ENCODE results near the gene CCDC192.

CCDC192 gene

DNA sequence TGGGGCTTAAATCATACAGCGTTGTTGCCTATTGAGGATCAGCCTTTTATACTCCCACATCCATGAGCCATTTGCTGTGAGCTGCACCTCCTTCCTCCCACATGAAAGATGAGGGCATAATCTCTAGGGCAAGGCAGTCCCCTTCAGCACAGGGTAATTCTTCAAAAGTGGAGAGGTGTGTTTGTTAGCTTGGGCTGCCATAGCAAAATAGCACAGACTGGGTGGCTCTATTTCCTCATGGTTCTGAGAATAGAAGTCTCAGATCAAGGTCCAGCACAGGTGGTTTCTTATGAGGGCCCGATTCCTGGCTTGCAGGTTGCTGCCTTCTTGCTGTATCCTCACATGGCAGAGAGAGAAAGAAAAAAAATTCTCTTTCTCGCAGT is 258.6 kb downstream of the CCDC192 start:
- DNase-seq, result no peak

DNA sequence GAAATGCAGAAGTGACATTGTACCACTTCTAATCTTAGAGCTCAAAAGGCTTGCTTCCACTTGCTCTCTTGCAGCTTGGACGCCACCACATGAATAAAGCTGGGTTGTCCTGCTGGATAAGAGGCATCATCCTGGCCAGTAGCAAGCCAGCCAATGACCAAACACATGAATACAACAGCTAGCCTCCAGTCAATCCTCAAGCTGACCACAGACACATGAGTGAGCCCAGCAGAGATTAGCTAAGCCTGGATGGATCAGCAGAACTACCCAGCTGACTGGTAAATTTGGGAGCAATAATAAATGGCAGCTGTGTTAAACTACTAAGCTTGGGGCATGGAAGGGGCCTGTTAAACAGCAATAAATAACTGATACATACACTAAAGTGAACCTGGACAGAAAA is 259.3 kb downstream of the CCDC192 start:
- no peak for DNase-seq

DNA sequence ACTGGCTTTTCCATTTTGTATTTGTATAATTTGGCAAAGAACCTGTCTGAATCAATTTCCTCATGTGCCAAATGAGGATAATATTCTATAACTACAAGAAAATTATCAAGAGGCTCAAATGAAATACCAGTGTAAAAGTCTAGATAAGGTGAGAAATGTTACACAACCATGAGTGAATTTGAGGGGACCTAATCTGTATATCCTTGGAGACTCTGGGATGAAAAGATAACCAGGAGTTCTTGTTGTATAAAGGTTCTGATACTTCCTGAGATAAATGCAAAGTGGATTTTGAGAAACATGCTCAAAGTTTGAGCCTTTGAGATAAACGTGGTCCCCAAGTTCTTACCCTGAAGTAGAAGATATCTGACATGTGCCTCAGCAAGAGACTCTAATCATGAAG is 260.0 kb downstream of the CCDC192 start:
- DNase-seq, result no peak

DNA sequence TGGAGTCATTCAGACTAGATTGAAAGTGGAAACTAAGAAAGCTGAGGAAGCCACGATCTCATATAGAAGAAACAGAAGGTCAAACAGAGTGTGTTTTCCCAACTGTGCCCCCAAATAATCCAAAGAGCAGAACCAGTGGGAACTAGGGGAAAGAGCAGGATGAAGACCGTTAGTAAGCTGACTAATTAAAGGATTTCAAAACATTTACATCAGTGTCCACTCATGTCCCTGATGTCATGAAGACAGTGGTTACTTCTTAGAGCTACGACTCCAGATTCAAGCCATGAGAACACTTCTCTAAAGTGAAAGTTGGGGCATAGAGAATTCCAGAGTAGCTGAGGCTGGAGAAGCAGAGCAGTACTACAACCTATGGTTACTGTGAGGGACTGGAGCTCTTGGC is 260.7 kb downstream of the CCDC192 start:
- DNase-seq, result no peak

DNA sequence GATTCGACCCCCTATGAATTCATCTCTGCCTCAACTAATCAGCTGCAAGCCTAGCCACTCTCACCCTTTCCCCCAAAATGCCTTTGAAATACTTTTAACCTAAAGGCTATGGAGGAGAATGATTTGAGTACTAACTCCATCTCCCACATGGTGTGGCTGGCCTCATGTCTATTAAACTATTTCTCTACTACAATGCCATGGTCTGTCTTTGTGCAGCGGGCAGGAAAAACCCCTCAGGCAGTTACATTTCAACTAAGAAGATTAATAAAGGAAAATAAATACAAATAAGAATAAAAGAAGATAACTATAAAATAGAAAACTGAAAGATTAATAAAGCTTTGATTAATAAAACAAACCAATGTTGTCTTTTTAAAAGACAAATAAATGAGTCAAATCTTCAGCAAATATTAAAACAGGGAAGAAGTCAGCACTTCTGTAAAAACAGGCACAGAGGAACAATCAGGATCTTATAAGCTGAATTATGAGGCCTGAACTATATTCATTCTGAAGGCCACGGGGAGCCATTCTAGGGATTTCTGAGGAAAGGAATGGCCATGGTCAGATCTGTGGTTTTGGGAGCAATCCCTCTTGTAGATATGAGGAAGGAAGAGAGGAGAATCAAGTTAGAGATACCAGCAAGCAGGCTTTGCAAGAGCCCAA is 264.3 kb downstream of the CCDC192 start:
- no peak for DNase-seq

DNA sequence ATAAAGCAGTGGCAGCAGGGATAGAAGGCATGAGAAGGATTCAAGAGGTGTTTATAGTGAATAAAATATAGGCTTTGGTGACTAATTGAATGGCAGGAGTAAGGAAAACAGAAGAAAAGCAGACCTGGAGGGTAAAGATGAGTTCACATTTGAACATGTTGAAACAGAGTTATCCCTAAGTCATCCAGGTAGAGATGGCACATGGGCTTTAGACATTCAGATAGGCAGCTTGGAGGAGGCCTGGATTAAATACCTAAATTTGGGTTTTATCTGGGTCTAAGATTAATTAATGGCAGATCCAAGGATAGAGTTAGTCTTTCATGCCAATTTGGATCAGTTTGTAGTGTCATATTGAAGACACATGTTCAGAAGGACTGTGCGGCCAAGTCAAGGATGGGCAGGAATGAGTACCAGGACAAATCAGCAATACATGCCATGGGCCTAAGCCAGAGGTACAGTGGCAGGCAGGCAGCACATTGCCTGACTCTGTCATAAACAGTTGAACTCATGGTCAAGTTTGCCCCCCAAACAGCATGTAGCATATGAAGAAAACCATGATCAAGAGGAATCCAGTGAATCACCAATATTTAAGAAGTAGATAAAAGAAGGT is 264.9 kb downstream of the CCDC192 start:
- DNase-seq, result no peak

DNA sequence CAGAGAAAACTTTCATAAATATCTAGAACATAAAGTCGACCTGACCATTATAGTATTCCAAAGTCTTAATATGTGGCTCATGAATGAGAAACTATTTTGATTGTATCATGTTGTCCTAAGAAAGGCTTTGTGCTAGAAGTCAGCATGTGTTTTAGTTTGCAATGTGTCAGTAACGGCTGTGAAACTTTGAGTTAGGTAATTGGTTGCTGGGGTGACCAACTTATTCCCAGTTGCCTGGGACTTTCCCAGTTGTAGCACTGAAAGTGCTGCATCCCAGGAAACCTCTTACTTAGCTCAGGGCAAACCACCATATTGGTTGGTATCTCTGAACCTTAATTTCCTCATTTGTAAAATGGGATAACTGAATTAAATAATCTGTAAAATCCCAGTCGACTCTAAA is 265.8 kb downstream of the CCDC192 start:
- DNase-seq, result no peak

DNA sequence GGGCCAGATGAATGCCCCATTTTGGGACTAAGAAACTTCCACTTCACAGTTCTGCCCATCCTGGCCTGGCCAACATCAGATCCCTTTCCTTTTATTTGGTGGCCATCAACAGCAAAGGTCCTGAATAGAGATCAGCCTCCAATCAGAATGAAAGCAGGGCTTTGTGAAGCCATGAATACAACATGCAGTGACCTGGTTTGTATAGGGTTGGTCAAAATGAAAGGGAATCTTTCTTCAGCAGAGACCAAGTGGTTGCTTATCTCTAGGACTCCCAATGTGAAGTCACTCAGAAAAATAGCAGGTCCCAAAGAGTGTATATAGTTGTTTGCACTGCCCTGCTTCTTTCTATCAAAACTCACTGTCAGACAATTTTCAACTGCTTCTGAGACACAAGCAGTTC is 266.5 kb downstream of the CCDC192 start:
- no peak for DNase-seq

DNA sequence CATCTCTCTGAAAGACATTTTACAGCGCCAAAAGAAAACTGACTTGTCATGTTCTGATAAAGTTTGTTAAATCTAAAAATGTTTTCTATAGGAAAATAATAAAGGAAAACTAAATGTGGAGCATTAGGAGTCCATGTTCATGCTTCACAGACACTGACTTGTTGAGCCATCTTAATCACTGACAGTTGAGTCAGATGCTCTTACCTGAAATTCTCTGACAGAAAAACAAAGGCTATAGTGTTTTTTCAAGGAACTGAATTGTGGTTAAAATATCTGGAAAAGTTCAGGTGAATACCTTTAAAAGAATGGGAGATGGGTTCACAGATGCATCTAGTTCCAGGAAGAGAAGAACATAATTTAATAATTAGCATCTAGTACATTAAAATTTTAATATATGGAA is 266.9 kb downstream of the CCDC192 start:
- DNase-seq, result no peak

DNA sequence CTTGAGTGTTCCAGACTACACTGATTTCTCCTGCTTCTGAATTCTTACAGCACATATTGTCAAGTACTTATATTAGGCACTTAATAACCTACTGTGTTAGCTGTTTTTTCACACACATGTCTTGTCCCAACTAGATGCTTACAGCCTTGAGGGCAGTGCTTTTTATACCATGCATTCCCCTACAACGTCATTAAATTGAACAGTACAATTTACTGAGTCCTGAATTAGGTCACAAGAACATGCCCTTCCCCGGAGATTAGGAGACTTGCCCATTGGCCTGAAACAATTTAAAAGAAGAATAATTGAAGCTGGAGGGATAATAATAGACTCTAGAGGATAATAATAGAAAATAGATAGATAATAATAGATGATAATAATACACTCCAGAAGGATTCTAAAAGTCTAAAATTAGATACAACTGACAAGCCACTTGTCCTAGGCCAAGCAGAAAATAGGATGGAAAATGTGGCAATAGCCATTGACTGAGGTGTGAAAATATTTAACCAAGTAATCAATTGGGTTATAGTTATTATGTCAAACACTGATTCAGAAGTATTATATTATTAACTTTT is 267.7 kb downstream of the CCDC192 start:
- DNase-seq, result no peak

DNA sequence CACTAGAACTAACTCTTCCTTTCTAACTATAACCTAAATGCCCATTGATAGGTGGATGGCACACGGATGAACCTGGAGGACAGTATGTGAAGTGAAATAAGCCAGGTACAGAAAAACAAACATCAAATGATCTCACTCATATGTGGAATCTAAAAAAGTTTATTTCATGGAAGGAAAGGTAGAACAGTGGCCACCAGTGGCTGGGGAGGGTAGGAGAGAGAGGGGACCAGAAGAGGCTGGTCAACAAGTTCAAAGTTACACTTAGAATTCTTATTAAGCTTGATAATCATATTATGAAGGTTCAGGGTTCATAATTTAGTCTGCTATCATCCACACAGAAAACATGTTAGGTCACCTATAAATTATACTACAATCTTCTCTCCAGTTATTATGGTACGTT is 272.8 kb downstream of the CCDC192 start:
- no peak for DNase-seq

DNA sequence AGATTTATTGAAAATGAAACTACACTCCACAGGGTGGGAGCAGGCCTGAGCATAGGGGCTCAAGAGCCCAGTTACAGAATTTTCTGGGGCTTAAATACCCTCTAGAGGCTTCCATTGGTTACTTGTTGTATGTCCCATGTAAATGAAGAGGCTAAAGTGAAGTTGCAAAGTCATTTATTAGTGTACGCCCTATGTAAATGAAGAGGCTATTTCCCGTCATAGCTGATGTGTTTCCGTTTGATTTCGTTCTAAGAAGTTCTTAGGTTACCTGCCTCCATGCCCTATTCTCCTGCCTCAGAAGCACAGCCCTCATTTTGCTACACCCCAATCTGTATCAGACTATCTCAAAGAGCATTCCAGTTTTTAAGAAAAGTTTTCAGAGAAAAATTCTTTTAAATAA is 273.3 kb downstream of the CCDC192 start:
- DNase-seq, result no peak

DNA sequence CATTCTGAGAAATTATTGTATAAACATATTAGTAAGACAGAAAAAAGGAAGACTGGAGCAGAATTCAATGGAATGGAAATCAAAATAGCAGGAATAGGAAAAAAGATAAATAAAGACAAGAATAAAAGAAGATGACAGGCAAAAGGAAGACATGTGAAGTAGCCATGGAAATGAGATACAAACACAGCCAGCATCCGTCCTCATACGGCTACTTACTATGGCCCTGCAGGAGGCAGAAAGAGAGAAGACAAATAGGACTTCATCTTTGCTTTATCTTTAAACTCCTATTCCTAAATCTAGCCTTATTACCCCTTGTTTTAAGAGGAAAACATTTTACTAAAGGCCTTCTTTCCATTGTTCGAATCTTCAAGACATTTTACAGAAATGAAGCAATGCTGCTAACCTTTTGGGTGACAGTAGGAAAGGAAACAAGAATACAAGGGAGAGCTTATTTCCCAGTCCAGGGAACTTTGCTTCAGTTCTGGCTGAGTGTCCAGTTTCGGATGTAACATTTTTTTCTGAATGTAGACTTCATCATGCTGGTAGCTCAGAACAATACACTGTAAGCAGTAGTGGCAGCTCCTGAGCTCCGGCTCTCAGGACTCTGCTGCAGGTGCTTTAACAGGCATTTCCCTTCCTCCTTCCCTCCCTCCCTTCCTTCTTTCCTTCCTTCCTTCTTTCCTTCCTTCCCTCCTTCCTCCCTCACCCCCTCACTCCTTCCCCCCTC is 274.0 kb downstream of the CCDC192 start:
- no peak for DNase-seq

DNA sequence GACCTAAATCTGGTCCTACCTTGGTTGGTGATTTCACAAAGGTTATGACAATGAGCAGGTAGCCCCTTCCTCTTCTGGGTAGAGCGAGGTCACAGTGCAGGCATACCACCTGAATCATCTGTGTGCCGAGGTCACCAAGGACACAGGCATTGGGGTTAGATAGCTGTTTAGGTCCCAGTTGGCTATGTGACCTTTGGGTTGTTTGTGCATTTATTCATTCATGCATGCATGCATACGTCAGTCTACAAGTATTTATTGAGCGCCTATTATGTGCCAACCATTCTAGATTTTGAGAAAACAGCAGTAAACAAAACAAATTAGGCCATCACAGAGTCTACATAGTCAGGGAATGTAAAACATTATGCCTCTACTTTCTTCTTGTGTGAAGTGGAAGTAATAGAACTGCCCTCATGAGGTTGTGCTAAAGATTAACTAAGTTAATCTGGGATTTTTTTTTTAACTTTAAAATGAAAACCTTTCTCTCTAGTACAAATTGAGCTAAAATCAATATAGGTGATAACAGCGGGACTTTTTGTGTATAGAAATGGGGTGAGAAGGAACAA is 275.6 kb downstream of the CCDC192 start:
- DNase-seq, result no peak

DNA sequence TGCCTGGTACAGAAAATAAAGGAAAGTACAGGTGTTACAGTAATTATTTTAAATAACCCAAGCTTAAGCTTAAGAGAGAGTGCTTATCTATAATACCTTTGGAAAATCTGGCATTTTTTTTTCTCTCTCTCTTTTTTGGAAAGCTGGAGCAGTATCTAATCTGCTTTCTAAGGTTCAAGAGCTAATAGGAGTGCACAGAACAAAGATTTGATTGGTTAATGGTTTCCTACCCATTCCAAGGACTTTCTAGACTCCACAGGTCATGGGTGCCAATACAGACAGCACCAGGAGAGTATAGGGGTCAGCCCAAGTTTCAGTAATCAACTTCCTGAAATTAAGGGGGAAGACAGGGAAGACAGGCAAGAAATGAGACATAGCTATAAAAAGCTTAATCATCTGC is 276.3 kb downstream of the CCDC192 start:
- no peak for DNase-seq

DNA sequence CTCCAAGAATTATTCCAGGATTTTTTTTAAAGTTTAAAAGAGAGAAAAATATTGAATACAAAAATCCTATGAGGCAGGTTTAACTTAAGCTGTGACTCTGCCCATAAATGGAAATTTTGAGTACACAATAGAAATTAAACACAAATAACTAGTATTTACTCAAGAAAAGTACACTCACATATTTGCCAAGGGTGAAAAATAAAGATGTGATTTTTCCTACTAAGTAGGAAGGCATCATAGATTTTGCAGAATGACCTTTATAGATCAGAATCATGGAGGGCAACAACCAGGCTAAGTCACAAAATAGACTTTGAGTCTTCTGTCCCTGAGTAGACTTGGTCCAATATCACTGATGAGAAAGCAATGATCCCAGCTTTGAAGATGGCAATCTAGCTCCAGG is 277.7 kb downstream of the CCDC192 start:
- no peak for DNase-seq

DNA sequence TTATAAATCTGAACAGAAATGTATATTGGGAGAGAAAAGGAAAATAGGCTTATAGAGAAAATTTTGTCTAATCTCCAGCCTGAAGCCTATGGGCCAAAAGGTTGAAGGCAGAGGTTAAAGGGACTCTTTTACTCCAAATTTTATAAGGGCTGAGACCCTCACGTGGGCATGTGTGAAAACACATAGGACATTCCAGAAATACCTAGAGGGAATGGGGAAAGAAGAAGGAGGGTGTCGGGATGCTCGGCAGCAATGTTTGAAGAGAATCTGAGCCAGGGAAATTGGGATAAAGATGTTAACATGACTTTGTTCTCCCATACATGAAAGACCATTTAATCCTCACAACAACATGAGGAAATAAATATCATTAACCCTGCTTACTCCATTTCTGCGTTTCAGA is 278.3 kb downstream of the CCDC192 start:
- no peak for DNase-seq

DNA sequence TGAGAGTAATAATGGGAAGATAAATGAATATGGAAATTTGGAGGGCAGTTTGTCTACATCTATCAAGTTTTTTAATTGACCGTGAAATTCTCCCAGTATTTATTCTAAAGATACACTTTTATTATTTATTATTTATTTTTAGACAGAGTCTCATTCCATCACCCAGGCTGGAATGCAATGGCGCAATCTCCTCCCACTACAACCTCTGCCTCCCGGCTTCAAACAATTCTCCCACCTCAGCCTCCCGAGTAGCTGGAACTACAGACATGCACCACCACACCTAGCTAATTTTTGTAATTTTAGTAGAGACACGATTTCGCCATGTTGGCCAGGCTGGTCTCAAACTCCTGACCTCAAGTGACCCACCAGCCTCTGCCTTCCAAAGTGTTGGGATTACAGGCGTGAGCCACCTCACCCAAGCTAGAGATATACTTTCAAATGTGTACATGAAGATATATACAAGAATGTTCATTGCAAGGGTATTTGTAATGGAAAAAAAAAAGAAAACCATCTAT is 282.7 kb downstream of the CCDC192 start:
- no peak for DNase-seq

DNA sequence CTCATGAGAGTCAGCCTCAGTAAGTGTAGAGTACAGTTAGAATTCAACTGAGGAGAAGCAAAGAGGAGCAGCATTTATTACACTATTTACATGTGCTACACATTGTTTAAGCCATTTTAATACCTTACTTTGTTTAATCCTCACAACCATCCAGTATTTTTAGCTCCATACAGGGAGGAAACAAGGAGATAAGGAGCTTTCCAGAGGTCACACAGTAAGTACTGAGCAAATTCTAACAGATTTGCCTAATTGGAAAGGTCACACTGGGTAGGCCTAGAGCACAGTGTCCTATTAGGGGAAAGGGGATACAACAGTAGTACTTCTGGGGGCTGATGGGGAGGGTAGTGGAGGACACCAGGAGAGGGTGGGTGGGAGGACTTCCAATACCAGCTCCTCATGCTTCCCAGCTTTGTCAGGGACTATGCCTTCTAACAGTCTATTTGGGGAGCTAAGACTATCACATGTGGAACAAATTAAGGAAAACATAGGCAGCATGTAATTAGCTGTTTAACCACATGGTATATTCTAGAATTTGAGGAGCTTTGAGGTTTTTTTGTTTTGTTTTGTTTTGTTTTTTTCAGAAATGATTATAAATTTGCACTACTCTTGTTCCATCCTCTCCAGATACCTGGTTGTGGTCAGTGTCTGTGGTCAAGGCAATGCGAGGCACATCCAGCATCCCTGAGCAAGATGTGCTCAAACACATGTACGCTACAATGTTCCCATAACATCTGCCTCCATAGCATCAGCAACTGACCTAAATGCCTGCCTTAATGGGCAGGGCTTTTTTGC is 284.4 kb downstream of the CCDC192 start:
- no peak for DNase-seq

DNA sequence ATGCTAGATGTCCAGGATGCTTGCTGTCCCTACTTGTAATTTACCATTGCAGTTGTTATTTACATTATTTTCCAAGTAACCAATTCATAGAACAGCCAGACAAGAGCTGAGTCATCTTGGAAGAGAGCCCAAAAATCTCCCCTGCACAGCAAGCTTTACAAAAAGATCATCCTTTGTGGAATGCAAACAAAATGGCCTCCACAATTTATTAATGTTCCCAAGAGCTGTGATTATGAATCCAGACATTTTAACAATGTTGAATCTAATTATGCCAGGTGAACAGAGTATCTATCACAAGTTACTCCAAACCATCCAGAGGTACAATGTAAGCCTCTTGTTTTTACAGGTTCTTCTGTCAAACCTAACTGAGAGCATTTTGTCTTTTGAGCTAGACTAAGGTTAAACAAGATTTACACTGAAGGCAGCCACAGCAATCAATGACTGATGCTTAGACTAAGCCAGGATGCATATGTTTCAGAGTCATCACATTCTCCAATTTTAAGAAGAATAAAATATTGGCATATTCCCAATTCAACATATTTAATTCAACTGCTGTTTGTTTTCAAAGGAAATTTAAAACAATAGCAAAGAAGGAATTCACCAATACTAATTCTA is 285.1 kb downstream of the CCDC192 start:
- no peak for DNase-seq

Measured in NCI-H1417 treated with DMSO at 0.1 percent for 48 hours (cell line).